ENCODE measurements around the gene BOD1. TPM values are rescaled to one million over a fixed set of nuclear protein-coding genes. Genes with fewer than 3 reads are reported as not detected.

Gene BOD1
- total RNA-seq, 2 donors from 2014 or later, result 30.2 to 44.7 TPM

DNA sequence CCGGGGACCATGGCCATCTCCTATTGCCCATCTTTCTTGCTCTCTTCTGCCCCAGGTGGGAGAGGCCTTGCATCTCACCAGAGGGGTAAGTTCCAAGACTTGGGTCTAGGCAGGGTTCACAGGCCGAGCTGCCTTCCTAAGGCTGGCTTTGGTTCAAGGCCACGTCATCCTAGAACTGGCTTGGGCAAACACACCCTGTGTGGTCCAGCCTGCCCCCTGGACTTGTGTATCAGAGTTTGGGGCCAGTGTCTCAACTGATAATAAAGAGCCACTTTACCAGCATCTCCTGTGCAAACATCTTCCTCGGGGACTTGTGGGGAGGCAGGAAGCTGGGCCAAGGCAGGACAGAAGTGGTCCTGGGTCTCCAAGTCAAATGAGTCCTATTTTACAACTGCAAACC is 17.8 kb downstream of the BOD1 start:
- H3K27me3 ChIP-seq (replicated peaks; ENCODE audit: insufficient read depth), result no peaks in the 10 kb centered on the region
- no peaks in the 10 kb centered on the region for H3K36me3 ChIP-seq
- ATAC-seq (ENCODE audit: insufficient number of reproducible peaks, low FRiP score, low read depth), result no peak
- TF ChIP-seq, protein P1, sequence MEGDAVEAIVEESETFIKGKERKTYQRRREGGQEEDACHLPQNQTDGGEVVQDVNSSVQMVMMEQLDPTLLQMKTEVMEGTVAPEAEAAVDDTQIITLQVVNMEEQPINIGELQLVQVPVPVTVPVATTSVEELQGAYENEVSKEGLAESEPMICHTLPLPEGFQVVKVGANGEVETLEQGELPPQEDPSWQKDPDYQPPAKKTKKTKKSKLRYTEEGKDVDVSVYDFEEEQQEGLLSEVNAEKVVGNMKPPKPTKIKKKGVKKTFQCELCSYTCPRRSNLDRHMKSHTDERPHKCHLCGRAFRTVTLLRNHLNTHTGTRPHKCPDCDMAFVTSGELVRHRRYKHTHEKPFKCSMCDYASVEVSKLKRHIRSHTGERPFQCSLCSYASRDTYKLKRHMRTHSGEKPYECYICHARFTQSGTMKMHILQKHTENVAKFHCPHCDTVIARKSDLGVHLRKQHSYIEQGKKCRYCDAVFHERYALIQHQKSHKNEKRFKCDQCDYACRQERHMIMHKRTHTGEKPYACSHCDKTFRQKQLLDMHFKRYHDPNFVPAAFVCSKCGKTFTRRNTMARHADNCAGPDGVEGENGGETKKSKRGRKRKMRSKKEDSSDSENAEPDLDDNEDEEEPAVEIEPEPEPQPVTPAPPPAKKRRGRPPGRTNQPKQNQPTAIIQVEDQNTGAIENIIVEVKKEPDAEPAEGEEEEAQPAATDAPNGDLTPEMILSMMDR (IDR thresholded peaks at IDR 0.05), result no peak
- H3K4me3 ChIP-seq, result no peak overlapping the region
- H3K4me1 ChIP-seq (ENCODE audit: control insufficient read depth in 1 of 2, low read depth in 2 of 2), result no peaks in the 10 kb centered on the region
- DNase-seq (ENCODE audit: low spot score), result no peak
- H3K9me3 ChIP-seq, result no peaks in the 10 kb centered on the region
- no peak overlapping the region for H3K27ac ChIP-seq

DNA sequence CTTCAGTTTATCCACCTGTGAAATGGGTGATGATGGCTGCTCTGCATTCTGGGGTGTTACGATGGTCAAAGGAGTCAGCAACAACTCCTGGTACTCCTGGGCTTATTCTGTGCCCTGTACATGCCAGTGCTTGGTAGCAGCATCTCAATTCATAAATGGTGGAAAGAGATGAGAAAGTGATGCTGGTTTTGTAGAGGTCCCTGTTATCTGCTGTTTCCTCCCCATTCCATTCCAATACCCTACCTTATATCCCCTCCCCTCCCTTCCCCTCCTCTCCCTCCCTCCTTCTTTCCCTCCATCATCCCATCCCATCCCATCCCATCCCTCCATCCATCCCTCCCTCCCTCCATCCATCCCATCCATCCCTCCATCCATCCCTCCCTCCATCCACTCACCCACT is 19.1 kb downstream of the BOD1 start:
- TF ChIP-seq, protein P1 (IDR thresholded peaks at IDR 0.05), result no peak
- H3K27ac ChIP-seq, result no peak overlapping the region
- peaks cover 8% of the 10 kb centered on the region for H3K9me3 ChIP-seq
- DNase-seq (ENCODE audit: low spot score), result no peak
- no peak for ATAC-seq (ENCODE audit: insufficient number of reproducible peaks, low FRiP score, low read depth)
- peaks cover 5% of the 10 kb centered on the region for H3K36me3 ChIP-seq
- no peaks in the 10 kb centered on the region for H3K4me1 ChIP-seq (ENCODE audit: control insufficient read depth in 1 of 2, low read depth in 2 of 2)
- no peak overlapping the region for H3K4me3 ChIP-seq
- H3K27me3 ChIP-seq (replicated peaks; ENCODE audit: insufficient read depth), result no peaks in the 10 kb centered on the region

DNA sequence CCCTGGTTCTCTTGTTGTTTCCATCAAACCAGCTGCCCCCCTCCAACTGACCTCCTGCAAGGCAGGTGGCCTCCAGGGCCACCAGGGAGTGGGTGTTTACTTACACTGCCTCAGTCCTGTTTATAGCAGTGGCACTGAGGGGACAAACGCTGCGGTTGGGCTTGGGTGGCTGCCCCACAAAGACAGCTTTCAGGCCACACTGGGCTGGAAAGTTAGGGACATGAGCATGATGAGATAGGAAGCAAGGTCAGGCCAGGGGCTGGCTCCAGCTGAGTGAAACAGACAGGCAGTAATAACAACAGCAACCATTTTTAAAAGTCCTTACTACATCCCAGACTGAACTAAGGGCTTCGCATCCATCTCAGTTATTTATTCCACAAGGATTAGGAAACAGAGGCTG is 20.6 kb downstream of the BOD1 start:
- TF ChIP-seq, protein P1 (IDR thresholded peaks at IDR 0.05), result no peak
- Histone ChIP-seq H3K27ac (no peak overlapping the region), H3K4me3 (no peak overlapping the region), H3K4me1 (ENCODE audit: control insufficient read depth in 1 of 2, low read depth in 2 of 2) (peaks cover 0 to 6% of the 10 kb centered on the region in 2 donors), H3K36me3 (peaks cover 5% of the 10 kb centered on the region), H3K27me3 (replicated peaks; ENCODE audit: insufficient read depth) (no peaks in the 10 kb centered on the region), H3K9me3 (peaks cover 15% of the 10 kb centered on the region)
- ATAC-seq (ENCODE audit: insufficient number of reproducible peaks, low FRiP score, low read depth), result no peak
- DNase-seq (ENCODE audit: low spot score), result no peak

DNA sequence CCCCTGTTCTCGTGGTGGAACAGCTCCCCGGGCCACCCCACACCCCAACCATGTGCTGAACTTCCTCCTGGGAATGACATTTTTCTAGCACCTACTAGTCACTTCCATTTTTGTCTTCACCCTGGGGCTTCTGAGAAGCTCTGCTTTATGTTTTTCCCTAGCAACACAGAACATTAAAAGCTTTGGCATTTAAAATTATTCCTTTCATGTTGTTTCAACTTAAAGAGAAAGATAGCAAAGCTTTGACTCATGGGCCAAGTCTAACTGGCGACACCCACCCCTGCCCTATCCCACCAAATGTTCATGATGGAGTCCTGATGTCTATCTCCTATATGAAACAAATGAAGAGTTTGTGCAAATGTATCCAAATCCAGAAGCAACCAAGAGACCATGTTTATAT is 22.4 kb downstream of the BOD1 start:
- peaks cover 0 to 21% of the 10 kb centered on the region in 2 donors for H3K4me1 ChIP-seq (ENCODE audit: control insufficient read depth in 1 of 2, low read depth in 2 of 2)
- no peak for ATAC-seq (ENCODE audit: insufficient number of reproducible peaks, low FRiP score, low read depth)
- peaks cover 15% of the 10 kb centered on the region for H3K9me3 ChIP-seq
- TF ChIP-seq, protein P1 (IDR thresholded peaks at IDR 0.05), result no peak
- peaks cover 5% of the 10 kb centered on the region for H3K36me3 ChIP-seq
- H3K4me3 ChIP-seq, result no peak overlapping the region
- no peak for DNase-seq (ENCODE audit: low spot score)
- H3K27ac ChIP-seq, result no peak overlapping the region
- no peaks in the 10 kb centered on the region for H3K27me3 ChIP-seq (replicated peaks; ENCODE audit: insufficient read depth)

DNA sequence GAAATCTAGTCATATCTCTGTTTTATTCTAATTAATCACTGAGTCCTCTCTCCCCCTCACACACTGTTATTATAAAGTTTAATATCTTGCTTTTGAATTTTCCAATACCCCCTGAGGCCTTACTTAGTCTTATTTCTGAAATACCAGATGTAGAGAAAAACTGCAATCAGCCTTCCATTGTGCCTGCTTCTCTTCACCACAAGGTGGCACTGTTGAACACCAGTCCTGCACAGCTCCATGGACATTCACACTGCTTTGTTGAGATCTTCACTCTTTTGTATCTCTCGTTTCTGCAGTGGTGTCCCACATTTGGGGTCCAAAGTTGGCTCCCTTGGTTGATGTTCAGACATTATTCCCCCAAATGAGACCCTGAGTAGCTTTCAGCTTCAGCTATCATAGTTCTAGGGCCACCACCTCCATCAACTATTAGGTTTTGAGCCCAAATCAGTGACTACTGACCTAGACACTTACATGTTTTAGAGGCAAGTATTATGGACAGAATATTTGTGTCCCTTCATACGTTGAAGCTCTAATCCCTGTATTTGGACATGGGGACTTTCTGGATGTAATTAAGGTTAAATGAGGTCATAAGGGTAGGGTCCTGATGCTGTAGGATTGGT is 24.3 kb downstream of the BOD1 start:
- TF ChIP-seq, protein P1 (IDR thresholded peaks at IDR 0.05), result no peak
- ATAC-seq (ENCODE audit: insufficient number of reproducible peaks, low FRiP score, low read depth) (no peak), DNase-seq (ENCODE audit: low spot score) (no peak)
- Histone ChIP-seq H3K9me3 (peaks cover 15% of the 10 kb centered on the region), H3K4me1 (ENCODE audit: control insufficient read depth in 1 of 2, low read depth in 2 of 2) (peaks cover 0 to 21% of the 10 kb centered on the region in 2 donors), H3K27me3 (replicated peaks; ENCODE audit: insufficient read depth) (no peaks in the 10 kb centered on the region), H3K36me3 (peaks cover 5% of the 10 kb centered on the region), H3K4me3 (no peak overlapping the region), H3K27ac (no peak overlapping the region)

Data from thoracic aorta (tissue), 2 donors.